Fibroblast of pulmonary artery (primary cell): ENCODE results near the gene PTGES2.

Experiments
- DNase-seq: peaks from one replicate; pipeline ENCODE4 v3.0.0-alpha.2; 2010; ENCODE audit warnings: low read depth
- H3K4me3 ChIP-seq: replicated peaks from 2 replicates; pipeline ENCODE4 v1.5.1; 2011; ENCODE audit warnings: low read depth, mild to moderate bottlenecking, control low read depth, low read length, moderate library complexity
- CTCF ChIP-seq: IDR thresholded peaks from 2 replicates; pipeline ENCODE4 v1.5.1; 2011; ENCODE audit warnings: mild to moderate bottlenecking, control low read depth, low read length, inconsistent platforms; ENCODE audit errors: missing control alignments

Gene PTGES2

GRCh38 chr9:128127990-128128835 lies 684 bp upstream of the PTGES2 start:
- peak overlapping the region; percentile 93 for H3K4me3 ChIP-seq
- TF ChIP-seq CTCF, result no peak
- DNase-seq, result peak; percentile 92

- H3K4me3 ChIP-seq, result peak overlapping the region; percentile 3
- no peak for DNase-seq
- TF ChIP-seq CTCF, result no peak
Measured at GRCh38 chr9:128125580-128126354, 1.8 kb downstream of the PTGES2 start.

- peak; percentile 72 for TF ChIP-seq CTCF
- peak; percentile 63 for DNase-seq
- no peak overlapping the region for H3K4me3 ChIP-seq
Measured at GRCh38 chr9:128124873-128125579, 2.5 kb downstream of the PTGES2 start.

GRCh38 chr9:128124451-128124850 lies 3.1 kb downstream of the PTGES2 start:
- no peak for TF ChIP-seq CTCF
- H3K4me3 ChIP-seq, result no peak overlapping the region
- no peak for DNase-seq

- no peak for DNase-seq
- no peak for TF ChIP-seq CTCF
- H3K4me3 ChIP-seq, result no peak overlapping the region
Measured at GRCh38 chr9:128123451-128124080, 4.0 kb downstream of the PTGES2 start.

GRCh38 chr9:128122809-128123175 lies 4.7 kb downstream of the PTGES2 start:
- DNase-seq, result no peak
- TF ChIP-seq CTCF, result no peak
- H3K4me3 ChIP-seq, result no peak overlapping the region
